K562 (cell line): ENCODE data around the gene CHURC1. TPM values are rescaled to one million over a fixed set of nuclear protein-coding genes. Genes with fewer than 3 reads are reported as not detected.
A peak's percentile ranks its signal among the peaks of the same experiment; 100 is the strongest.

Experiments
- CBFA2T2 ChIP-seq: fragments of 450-650 bp; conservative IDR thresholded peaks from 2 replicates; pipeline ENCODE4 v1.6.1; 2017; ENCODE audit warnings: mild to moderate bottlenecking
- CBFA2T3 ChIP-seq: fragments of 450-650 bp; IDR thresholded peaks from 2 replicates; pipeline ENCODE4 v1.6.1; 2017
- CEBPZ ChIP-seq: fragments of 150-350 bp; IDR thresholded peaks from 2 replicates; pipeline ENCODE4 v1.6.1; 2014; ENCODE audit warnings: low read depth, mild to moderate bottlenecking, low read length, borderline replicate concordance
- HOMEZ ChIP-seq: fragments of 250-450 bp; sonication (Bioruptor Pico); IDR thresholded peaks from 2 replicates; pipeline ENCODE4 v1.4.0; 2020; ENCODE audit warnings: mild to moderate bottlenecking, moderate library complexity
- MTA3 ChIP-seq: fragments of 450-650 bp; formaldehyde crosslinking; IDR thresholded peaks from 2 replicates; pipeline ENCODE4 v1.6.1; 2017; ENCODE audit warnings: mild to moderate bottlenecking, borderline replicate concordance
- NFRKB ChIP-seq: fragments of 450-650 bp; IDR thresholded peaks from 2 replicates; pipeline ENCODE4 v1.6.1; 2016; ENCODE audit warnings: low read depth
- PHB ChIP-seq: fragments of 250-450 bp; sonication (Bioruptor Pico); IDR thresholded peaks from 2 replicates; pipeline ENCODE4 v1.5.0; 2021
- SMARCB1 ChIP-seq: IDR thresholded peaks from 2 replicates; pipeline ENCODE4 v1.6.1; 2011; ENCODE audit warnings: improper control_type of control experiment, low read depth; ENCODE audit not compliant: insufficient read length
- SRSF1 ChIP-seq: fragments of 200-400 bp; formaldehyde crosslinking; IDR thresholded peaks from 2 replicates; pipeline ENCODE4 v1.6.1; 2017; ENCODE audit warnings: mild to moderate bottlenecking, low read depth, low read length, moderate library complexity
- TRIM25 ChIP-seq: fragments of 450-650 bp; IDR thresholded peaks from 2 replicates; pipeline ENCODE4 v1.7.0; 2016; ENCODE audit warnings: borderline replicate concordance
- XRCC3 ChIP-seq: fragments of 450-650 bp; IDR thresholded peaks from 2 replicates; pipeline ENCODE4 v1.6.1; 2017; ENCODE audit warnings: mild to moderate bottlenecking, moderate library complexity
- ZBTB49 ChIP-seq: sonication (generic); formaldehyde crosslinking; IDR thresholded peaks from 2 replicates; pipeline ENCODE4 v1.8.0; 2022; ENCODE audit warnings: missing genetic modification reagents, mild to moderate bottlenecking, borderline replicate concordance
- ZNF146 ChIP-seq: IDR thresholded peaks from one replicate; pipeline ENCODE4 v1.6.1; 2018; ENCODE audit warnings: missing compliant biosample characterization; ENCODE audit not compliant: unreplicated experiment
- ZNF324 ChIP-seq: fragments of 250-450 bp; sonication (Bioruptor Pico); IDR thresholded peaks from 2 replicates; pipeline ENCODE4 v1.4.0; 2020; ENCODE audit warnings: mild to moderate bottlenecking
- ZNF589 ChIP-seq: fragments of 200-800 bp; sonication (Bioruptor generic); IDR thresholded peaks from 2 replicates; pipeline ENCODE4 v1.6.1; 2016; ENCODE audit warnings: low read depth, missing genetic modification characterization, missing compliant biosample characterization
- ZZZ3 ChIP-seq: fragments of 450-650 bp; IDR thresholded peaks from 2 replicates; pipeline ENCODE4 v1.6.1; 2016; ENCODE audit warnings: antibody characterized with exemption, mild to moderate bottlenecking, moderate library complexity
- polyA plus RNA-seq, 8 experiments: library from polyadenylated mRNA; depleted of rRNA in 4 of 8; stranded (reverse) in 5 of 8; unstranded in 3 of 8; fragments of >200 nt; fragmentation: Nextera tagmentation in 2 of 8; fragmentation: Illumina TruSeq in 1 of 8; extraction: Ambion mirVana in 2 of 8; extraction: Trizol in 1 of 8; gene quantifications; 2 replicates each; pipeline versions ENCODE4 v1.2.1 to v1.2.3, GENCODE V29; 2011 to 2014; ENCODE audit warnings: inconsistent platforms in 1 of 8, missing spikeins in 1 of 8
- total RNA-seq, 7 experiments: library from RNA; depleted of rRNA in 6 of 7; stranded (reverse); fragments of >200 nt in 6 of 7; fragmentation: Illumina TruSeq in 2 of 7; extraction: Trizol in 2 of 7; gene quantifications; 2 replicates each; pipeline versions ENCODE4 v1.2.1 to v1.2.3, GENCODE V29; 2011 to 2021; ENCODE audit warnings: low replicate concordance in 1 of 7
- TF ChIP-seq, protein P1 (sequence below): sonication (generic); formaldehyde crosslinking; IDR thresholded peaks from 2 replicates; pipeline ENCODE4 v1.8.0; 2022; ENCODE audit warnings: mild to moderate bottlenecking, missing genetic modification reagents

The CHURC1 gene
- total and polyA plus RNA-seq, 9 of the 15 experiments (the other 6 are each of a cell fraction or from before 2014, with no cell fraction given): 27.3 to 239 (median 45.6) TPM

DNA sequence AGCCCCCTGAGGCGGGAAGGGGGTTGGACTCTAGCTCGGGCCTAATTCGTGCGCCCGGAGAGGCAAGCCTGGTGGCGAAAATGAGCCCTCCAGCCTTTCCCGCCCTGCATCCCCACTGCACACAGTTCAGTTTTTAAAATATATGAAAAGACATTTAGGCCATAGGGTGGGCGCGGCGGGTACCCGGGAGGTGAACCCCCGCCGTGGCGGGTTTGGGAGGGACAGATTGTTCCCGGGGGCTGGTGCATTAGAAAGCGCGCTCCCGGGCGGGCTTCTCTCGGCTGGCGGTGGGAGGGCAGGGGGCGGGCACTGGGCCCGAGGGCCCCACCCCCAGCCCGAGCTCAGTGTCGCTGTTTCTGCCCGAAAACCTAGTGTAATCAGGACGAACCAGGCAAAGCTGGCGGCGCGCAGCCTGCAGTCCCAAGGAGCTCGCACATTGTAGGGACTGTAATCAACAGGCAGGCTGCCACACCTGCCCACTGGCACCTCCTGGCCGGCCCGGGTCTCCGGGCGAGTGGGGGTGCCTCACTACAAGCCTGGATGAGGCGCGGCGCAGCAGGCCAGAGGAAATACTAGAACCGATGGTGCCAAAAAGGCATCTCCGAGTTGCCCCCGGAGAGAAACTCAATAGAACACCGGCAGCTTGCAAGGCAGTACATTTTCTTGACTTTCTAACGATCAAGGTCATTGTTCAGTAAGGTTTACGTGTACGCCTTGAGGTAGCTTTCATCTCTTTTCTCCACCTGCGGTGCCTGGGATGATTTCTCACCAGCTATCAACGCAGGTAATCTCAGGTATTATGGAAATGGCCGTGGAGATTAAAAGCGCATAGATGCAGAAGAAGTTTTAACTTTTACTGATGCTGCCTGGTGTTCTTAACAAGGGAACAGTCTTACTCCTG lies 33.8 kb upstream of the CHURC1 start (continued):
- TF ChIP-seq TRIM25 (no peak), XRCC3 (no peak), SMARCB1 (no peak), MTA3 (no peak), ZZZ3 (no peak), ZNF324 (CRISPR knock-in tag) (no peak), ZNF146 (CRISPR knock-in tag) (no peak), NFRKB (no peak), SRSF1 (no peak), CBFA2T2 (peak; percentile 55; the same call in 1 of the 2 replicates), ZBTB49 (no peak), CBFA2T3 (peak; percentile 74), PHB (CRISPR knock-in tag) (no peak), ZNF589 (CRISPR knock-in tag) (no peak), HOMEZ (CRISPR knock-in tag) (no peak), CEBPZ (no peak)
- TF ChIP-seq, protein P1, sequence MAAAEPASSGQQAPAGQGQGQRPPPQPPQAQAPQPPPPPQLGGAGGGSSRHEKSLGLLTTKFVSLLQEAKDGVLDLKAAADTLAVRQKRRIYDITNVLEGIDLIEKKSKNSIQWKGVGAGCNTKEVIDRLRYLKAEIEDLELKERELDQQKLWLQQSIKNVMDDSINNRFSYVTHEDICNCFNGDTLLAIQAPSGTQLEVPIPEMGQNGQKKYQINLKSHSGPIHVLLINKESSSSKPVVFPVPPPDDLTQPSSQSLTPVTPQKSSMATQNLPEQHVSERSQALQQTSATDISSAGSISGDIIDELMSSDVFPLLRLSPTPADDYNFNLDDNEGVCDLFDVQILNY (CRISPR knock-in tag): no peak
